ENCODE results near the gene TSPAN9. TPM values are rescaled to one million over a fixed set of nuclear protein-coding genes. Genes with fewer than 3 reads are reported as not detected.

The TSPAN9 gene
- total RNA-seq, 1 experiment from 2014 or later: 13.2 TPM

GRCh38 chr12:3055704-3056467 is 21.3 kb upstream of the TSPAN9 start:
- no peak overlapping the region for H3K4me2 ChIP-seq (ENCODE audit: low read length)

More at GRCh38 chr12:3055704-3056467, 21.3 kb upstream of the TSPAN9 start:
- Histone ChIP-seq H2AFZ (ENCODE audit: low read depth, low read length, poor library complexity, severe bottlenecking) (no peak overlapping the region), H3K9me2 (ENCODE audit: insufficient read depth) (no peaks in the 10 kb centered on the region), H3K79me2 (ENCODE audit: insufficient read depth, low read length) (no peaks in the 10 kb centered on the region), H3K27me3 (ENCODE audit: insufficient read depth, low read length) (peaks cover 2% of the 10 kb centered on the region; the same call in 1 of the 2 replicates), H3K9ac (ENCODE audit: low read length) (no peak overlapping the region), H3K36me3 (ENCODE audit: control insufficient read depth in 1 of 2, insufficient read depth in 2 of 2, low read length in 2 of 2) (no peaks in the 10 kb centered on the region), H3K4me3 (replicated peaks in 1 of 2; ENCODE audit: low read depth in 1 of 2, low read length in 2 of 2) (no peak overlapping the region), H3K4me1 (ENCODE audit: control insufficient read depth in 1 of 2, insufficient read depth in 2 of 2, low read length in 2 of 2) (no peaks in the 10 kb centered on the region), H3K27ac (ENCODE audit: low read depth, low read length) (no peak overlapping the region), H3K9me3 (ENCODE audit: control insufficient read depth in 1 of 2, insufficient read depth in 1 of 2, low read depth in 1 of 2, low read length in 2 of 2) (no peaks in the 10 kb centered on the region), H4K20me1 (ENCODE audit: insufficient read depth) (no peaks in the 10 kb centered on the region)
- no TSS peak for BruUV-seq (replicated peaks)
- no peak for ATAC-seq
- RAD21 ChIA-PET (ENCODE audit: low non-redundant PET in 1 of 2, low total read pairs in 2 of 2, uncharacterized antibody in 2 of 2, unreplicated experiment in 2 of 2): no interaction called here
- TF ChIP-seq CBX3 (IDR thresholded peaks at IDR 0.05; ENCODE audit: low read depth) (no peak), EZH2phosphoT487 (IDR thresholded peaks at IDR 0.05; ENCODE audit: borderline replicate concordance) (no peak), SRF (IDR thresholded peaks at IDR 0.05; ENCODE audit: low read depth) (no peak), CEBPB (IDR thresholded peaks at IDR 0.05; ENCODE audit: low read depth) (no peak), MAX (IDR thresholded peaks at IDR 0.05) (no peak), POLR2A (IDR thresholded peaks at IDR 0.05; ENCODE audit: borderline replicate concordance, extremely low read depth, insufficient read depth, insufficient read length) (no peak), YY1 (IDR thresholded peaks at IDR 0.05; ENCODE audit: extremely low read depth, insufficient replicate concordance, low read depth, low read length) (no peak), FOSL1 (IDR thresholded peaks at IDR 0.05; ENCODE audit: low read depth) (no peak), SP1 (IDR thresholded peaks at IDR 0.05; ENCODE audit: low read depth) (no peak), TCF7L2 (IDR thresholded peaks at IDR 0.05; ENCODE audit: borderline replicate concordance, extremely low read depth, insufficient read depth, insufficient read length) (no peak), RAD21 (IDR thresholded peaks at IDR 0.05; ENCODE audit: low read depth) (no peak), ATF3 (IDR thresholded peaks at IDR 0.05) (no peak), REST (IDR thresholded peaks at IDR 0.05; ENCODE audit: low read depth) (no peak), CTCF (IDR thresholded peaks at IDR 0.05 in 2 of 3, conservative IDR thresholded peaks at IDR 0.05 in 1 of 3; ENCODE audit: borderline replicate concordance in 1 of 3, insufficient read depth in 1 of 3, low read depth in 2 of 3, low read length in 2 of 3) (no peak), EZH2 (IDR thresholded peaks at IDR 0.05) (no peak), ZFX (IDR thresholded peaks at IDR 0.05) (no peak), ZBTB33 (IDR thresholded peaks at IDR 0.05; ENCODE audit: extremely low read depth, insufficient replicate concordance, low read length) (no peak), POLR2AphosphoS5 (IDR thresholded peaks at IDR 0.05; ENCODE audit: low read depth, low read length) (no peak)
- POLR2A ChIA-PET: no interaction called here
- CTCF ChIA-PET: no interaction called here
- DNase-seq (ENCODE audit: low read depth, low spot score): no peak
- intact Hi-C loops (cut with micrococcal nuclease): no loop called here

Measured in HCT116 (cell line).